A549 (cell line): ENCODE results near the gene RRBP1.

ENCODE experiments used
- CBX8 ChIP-seq: fragments of 200-600 bp; sonication (generic); IDR thresholded peaks from 2 replicates; pipeline ENCODE4 v1.6.1; 2016
- CEBPB ChIP-seq, 2 experiments: fragments of >200 bp in 1 of 2; sonication (Bioruptor Twin) in 1 of 2; formaldehyde crosslinking in 1 of 2; IDR thresholded peaks; 2 replicates each; pipeline ENCODE4 v1.6.1; 2012 to 2016
- EP300 ChIP-seq, 2 experiments: fragments of >200 bp; sonication (Bioruptor Twin); formaldehyde crosslinking; IDR thresholded peaks; 2 replicates in 1 of 2; 3 replicates in 1 of 2; pipeline ENCODE4 v1.6.1; 2016 to 2017
- NR3C1 ChIP-seq: fragments of >200 bp; sonication (Bioruptor Twin); formaldehyde crosslinking; IDR thresholded peaks from 3 replicates; pipeline ENCODE4 v1.6.1; 2017
- POLR2A ChIP-seq: IDR thresholded peaks from 2 replicates; pipeline ENCODE4 v1.6.1; 2012; ENCODE audit warnings: mild to moderate bottlenecking, low read length
- TFCP2L1 ChIP-seq: fragments of 250-450 bp; sonication (Bioruptor Pico); IDR thresholded peaks from 2 replicates; pipeline ENCODE4 v1.5.0; 2021; ENCODE audit warnings: mild to moderate bottlenecking
- TP53 ChIP-seq: fragments of 250-450 bp; sonication (Bioruptor Pico); IDR thresholded peaks from 2 replicates; pipeline ENCODE4 v1.5.0; 2021; ENCODE audit warnings: mild to moderate bottlenecking, moderate library complexity
- TF ChIP-seq, protein P1 (sequence below): fragments of >200 bp; sonication (Bioruptor Twin); formaldehyde crosslinking; IDR thresholded peaks from 3 replicates; pipeline ENCODE4 v1.5.1; 2016

DNA sequence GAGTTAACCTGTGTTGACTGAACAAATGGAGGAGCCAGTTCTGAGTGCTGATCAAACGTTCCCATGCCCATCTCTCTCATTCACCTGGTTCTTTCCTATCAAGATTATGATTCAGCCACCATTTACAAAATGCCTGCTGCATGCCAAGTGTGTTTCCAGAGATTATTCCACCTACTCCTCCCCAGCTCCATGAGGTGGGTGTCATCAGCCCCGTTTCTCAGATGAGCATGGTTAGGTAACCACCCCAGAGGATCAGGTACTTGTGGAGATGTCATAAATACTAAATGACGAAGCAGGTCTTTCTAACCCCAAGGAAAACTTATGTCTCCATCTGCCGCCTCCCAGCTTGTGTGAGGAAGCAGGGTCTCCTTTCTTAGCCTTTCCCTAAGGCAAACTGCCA, 19.8 kb upstream of the RRBP1 start:
- TF ChIP-seq, protein P1, sequence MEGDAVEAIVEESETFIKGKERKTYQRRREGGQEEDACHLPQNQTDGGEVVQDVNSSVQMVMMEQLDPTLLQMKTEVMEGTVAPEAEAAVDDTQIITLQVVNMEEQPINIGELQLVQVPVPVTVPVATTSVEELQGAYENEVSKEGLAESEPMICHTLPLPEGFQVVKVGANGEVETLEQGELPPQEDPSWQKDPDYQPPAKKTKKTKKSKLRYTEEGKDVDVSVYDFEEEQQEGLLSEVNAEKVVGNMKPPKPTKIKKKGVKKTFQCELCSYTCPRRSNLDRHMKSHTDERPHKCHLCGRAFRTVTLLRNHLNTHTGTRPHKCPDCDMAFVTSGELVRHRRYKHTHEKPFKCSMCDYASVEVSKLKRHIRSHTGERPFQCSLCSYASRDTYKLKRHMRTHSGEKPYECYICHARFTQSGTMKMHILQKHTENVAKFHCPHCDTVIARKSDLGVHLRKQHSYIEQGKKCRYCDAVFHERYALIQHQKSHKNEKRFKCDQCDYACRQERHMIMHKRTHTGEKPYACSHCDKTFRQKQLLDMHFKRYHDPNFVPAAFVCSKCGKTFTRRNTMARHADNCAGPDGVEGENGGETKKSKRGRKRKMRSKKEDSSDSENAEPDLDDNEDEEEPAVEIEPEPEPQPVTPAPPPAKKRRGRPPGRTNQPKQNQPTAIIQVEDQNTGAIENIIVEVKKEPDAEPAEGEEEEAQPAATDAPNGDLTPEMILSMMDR, result no peak
- TF ChIP-seq CBX8, result no peak
- TF ChIP-seq NR3C1, result no peak
- no peak for TF ChIP-seq EP300 (IDR thresholded peaks at IDR 0.05)
- TF ChIP-seq CEBPB (IDR thresholded peaks at IDR 0.05), result no peak
- no peak for TF ChIP-seq TFCP2L1 (CRISPR knock-in tag)
- TF ChIP-seq POLR2A, result no peak
- no peak for TF ChIP-seq TP53 (CRISPR knock-in tag)
